GM12878 (cell line): ENCODE results near the gene C4orf51. TPM values are rescaled to one million over a fixed set of nuclear protein-coding genes. Genes with fewer than 3 reads are reported as not detected.

Source experiments
- EED ChIP-seq: sonication (generic); IDR thresholded peaks from 2 replicates; pipeline ENCODE4 v1.6.1; 2016; ENCODE audit warnings: antibody characterized with exemption, low read depth
- EGR1 ChIP-seq, 2 experiments: IDR thresholded peaks; 1 replicate in 1 of 2; 2 replicates in 1 of 2; pipeline ENCODE4 v1.6.1; 2011 to 2012; ENCODE audit warnings: low read depth in 2 of 2, low read length in 2 of 2, borderline replicate concordance in 1 of 2, mild to moderate bottlenecking in 1 of 2, moderate library complexity in 1 of 2
- EP300 ChIP-seq, 2 experiments: fragments of 150-350 bp in 1 of 2; IDR thresholded peaks; 2 replicates each; pipeline ENCODE4 v1.6.1; 2011 to 2012; ENCODE audit warnings: low read depth in 2 of 2, low read length in 2 of 2, borderline replicate concordance in 1 of 2, improper control_type of control experiment in 1 of 2, inconsistent platforms in 1 of 2; ENCODE audit not compliant: control insufficient read depth in 1 of 2
- GATAD2B ChIP-seq: fragments of 450-650 bp; conservative IDR thresholded peaks from 2 replicates; pipeline ENCODE4 v1.6.1; 2017; ENCODE audit warnings: low read depth, mild to moderate bottlenecking, moderate library complexity
- HDGF ChIP-seq: fragments of 450-650 bp; IDR thresholded peaks from 2 replicates; pipeline ENCODE4 v1.6.1; 2016; ENCODE audit warnings: antibody characterized with exemption
- IRF4 ChIP-seq: IDR thresholded peaks from 2 replicates; pipeline ENCODE4 v1.6.1; 2011; ENCODE audit warnings: low read depth, low read length
- JUNB ChIP-seq: IDR thresholded peaks from 2 replicates; pipeline ENCODE4 v1.6.1; 2016; ENCODE audit warnings: antibody characterized with exemption, mild to moderate bottlenecking
- KDM1A ChIP-seq: fragments of 200-600 bp; sonication (generic); IDR thresholded peaks from 2 replicates; pipeline ENCODE4 v1.6.1; 2016; ENCODE audit warnings: borderline replicate concordance
- PBX3 ChIP-seq: IDR thresholded peaks from 2 replicates; pipeline ENCODE4 v1.6.1; 2011; ENCODE audit warnings: mild to moderate bottlenecking, low read depth, low read length, moderate library complexity; ENCODE audit not compliant: insufficient replicate concordance
- PML ChIP-seq: IDR thresholded peaks from 2 replicates; pipeline ENCODE4 v1.6.1; 2012; ENCODE audit warnings: low read length, inconsistent platforms
- POLR2AphosphoS2 ChIP-seq: IDR thresholded peaks from 2 replicates; pipeline ENCODE4 v1.6.1; 2011; ENCODE audit warnings: low read depth, mild to moderate bottlenecking, low read length, improper control_type of control experiment, moderate library complexity
- RAD21 ChIP-seq: IDR thresholded peaks from 2 replicates; pipeline ENCODE4 v1.6.1; 2011; ENCODE audit warnings: mild to moderate bottlenecking, low read depth, low read length, moderate library complexity; ENCODE audit not compliant: insufficient read depth
- RUNX3 ChIP-seq: IDR thresholded peaks from 2 replicates; pipeline ENCODE4 v1.6.1; 2012; ENCODE audit warnings: low read length, inconsistent platforms
- YBX1 ChIP-seq: fragments of 450-650 bp; IDR thresholded peaks from 2 replicates; pipeline ENCODE4 v1.6.1; 2016; ENCODE audit warnings: antibody characterized with exemption
- polyA plus RNA-seq, 11 experiments: library from polyadenylated mRNA; depleted of rRNA in 4 of 11; unstranded in 6 of 11; stranded (reverse) in 5 of 11; fragments of >200 nt; fragmentation: Nextera tagmentation in 4 of 11; fragmentation: Illumina TruSeq in 1 of 11; extraction: Ambion mirVana in 4 of 11; extraction: Trizol in 1 of 11; gene quantifications; 1 replicate in 1 of 11; 2 replicates in 10 of 11; pipeline versions ENCODE4 v1.2.1 to v1.2.3, GENCODE V29; 2011 to 2016; ENCODE audit warnings: inconsistent platforms in 2 of 11, missing spikeins in 2 of 11, low read depth in 1 of 11
- total RNA-seq, 4 experiments: library from RNA; depleted of rRNA in 3 of 4; stranded (reverse); fragments of >200 nt in 3 of 4; fragmentation: Illumina TruSeq in 1 of 4; extraction: Trizol in 1 of 4; gene quantifications; 2 replicates each; pipeline versions ENCODE4 v1.2.1 to v1.2.3, GENCODE V29; 2013 to 2021
- TF ChIP-seq, protein P1 (sequence below): fragments of 150-350 bp; IDR thresholded peaks from 2 replicates; pipeline ENCODE4 v1.6.1; 2014; ENCODE audit warnings: mild to moderate bottlenecking, low read depth, low read length
- TF ChIP-seq, protein P2 (sequence below): fragments of 450-650 bp; IDR thresholded peaks from 2 replicates; pipeline ENCODE4 v1.6.1; 2014; ENCODE audit warnings: mild to moderate bottlenecking

The C4orf51 gene
- total and polyA plus RNA-seq, 10 of the 15 experiments (the other 5 are each of a cell fraction or from before 2014, with no cell fraction given): not detected

DNA sequence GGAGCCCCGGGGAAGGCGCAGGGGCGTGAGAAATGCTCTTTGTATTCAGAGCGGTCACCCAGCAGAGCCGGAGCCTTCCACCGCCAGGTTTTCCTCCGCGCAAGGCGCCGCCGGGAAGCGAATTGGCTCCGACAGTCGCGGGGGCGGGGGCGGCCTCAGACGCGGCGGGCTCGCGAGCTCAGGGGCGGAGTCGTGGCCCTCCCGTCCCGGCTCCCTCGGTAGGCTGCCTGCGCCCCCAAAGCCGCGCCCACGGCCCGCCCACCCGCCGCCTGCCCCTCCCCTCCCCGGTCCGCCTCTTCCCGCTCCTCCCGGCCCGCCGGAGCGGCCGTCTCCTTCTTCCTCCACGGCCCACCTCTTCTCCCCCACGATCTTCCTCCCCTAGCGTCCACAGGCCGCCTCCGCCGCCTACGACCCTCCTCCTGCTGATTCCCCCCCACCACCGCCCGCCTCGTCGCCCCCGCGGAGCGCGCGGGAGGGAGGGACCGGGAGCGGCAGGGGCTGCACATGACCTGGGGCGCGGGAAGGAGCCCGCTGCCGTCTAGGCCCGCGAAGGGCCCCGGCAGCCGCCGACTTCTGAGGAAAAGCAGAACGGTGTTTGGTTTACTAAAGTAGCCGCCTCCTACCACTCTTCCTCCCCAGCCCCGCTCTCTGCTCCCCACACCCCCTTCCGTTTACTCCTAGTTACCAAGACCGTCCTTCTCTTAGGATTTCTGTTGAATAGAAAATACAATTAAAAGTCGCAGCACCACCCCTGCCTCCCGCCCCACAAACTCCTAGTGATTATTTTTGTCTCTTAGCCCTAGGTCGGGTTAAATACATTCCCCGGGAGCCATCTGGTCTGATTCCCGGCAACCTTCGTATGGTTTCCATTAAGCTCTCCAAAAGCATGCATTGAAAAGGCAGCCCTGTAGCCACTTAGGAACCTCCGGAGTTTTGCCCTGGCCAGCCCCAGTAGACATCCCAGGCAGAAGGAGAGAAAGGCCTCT is 53.2 kb downstream of the C4orf51 start (continued):
- TF ChIP-seq RAD21 (no peak), HDGF (no peak), PBX3 (no peak), EP300 (IDR thresholded peaks at IDR 0.05; ENCODE audit: borderline replicate concordance in 1 of 2, control insufficient read depth in 1 of 2, low read depth in 2 of 2, low read length in 2 of 2) (no peak), EED (no peak), GATAD2B (no peak), JUNB (no peak), KDM1A (no peak), EGR1 (IDR thresholded peaks at IDR 0.05; ENCODE audit: borderline replicate concordance in 1 of 2, low read depth in 2 of 2, low read length in 2 of 2) (peak in 1 of 2 experiments; percentile 95; a peak in 2 of 3 replicates), IRF4 (no peak), YBX1 (no peak), RUNX3 (no peak), POLR2AphosphoS2 (no peak), PML (no peak)
- TF ChIP-seq, protein P1, sequence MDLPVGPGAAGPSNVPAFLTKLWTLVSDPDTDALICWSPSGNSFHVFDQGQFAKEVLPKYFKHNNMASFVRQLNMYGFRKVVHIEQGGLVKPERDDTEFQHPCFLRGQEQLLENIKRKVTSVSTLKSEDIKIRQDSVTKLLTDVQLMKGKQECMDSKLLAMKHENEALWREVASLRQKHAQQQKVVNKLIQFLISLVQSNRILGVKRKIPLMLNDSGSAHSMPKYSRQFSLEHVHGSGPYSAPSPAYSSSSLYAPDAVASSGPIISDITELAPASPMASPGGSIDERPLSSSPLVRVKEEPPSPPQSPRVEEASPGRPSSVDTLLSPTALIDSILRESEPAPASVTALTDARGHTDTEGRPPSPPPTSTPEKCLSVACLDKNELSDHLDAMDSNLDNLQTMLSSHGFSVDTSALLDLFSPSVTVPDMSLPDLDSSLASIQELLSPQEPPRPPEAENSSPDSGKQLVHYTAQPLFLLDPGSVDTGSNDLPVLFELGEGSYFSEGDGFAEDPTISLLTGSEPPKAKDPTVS: no peak
- TF ChIP-seq, protein P2, sequence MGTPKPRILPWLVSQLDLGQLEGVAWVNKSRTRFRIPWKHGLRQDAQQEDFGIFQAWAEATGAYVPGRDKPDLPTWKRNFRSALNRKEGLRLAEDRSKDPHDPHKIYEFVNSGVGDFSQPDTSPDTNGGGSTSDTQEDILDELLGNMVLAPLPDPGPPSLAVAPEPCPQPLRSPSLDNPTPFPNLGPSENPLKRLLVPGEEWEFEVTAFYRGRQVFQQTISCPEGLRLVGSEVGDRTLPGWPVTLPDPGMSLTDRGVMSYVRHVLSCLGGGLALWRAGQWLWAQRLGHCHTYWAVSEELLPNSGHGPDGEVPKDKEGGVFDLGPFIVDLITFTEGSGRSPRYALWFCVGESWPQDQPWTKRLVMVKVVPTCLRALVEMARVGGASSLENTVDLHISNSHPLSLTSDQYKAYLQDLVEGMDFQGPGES: no peak
